ENCODE results near the gene PRRC2C. TPM values are rescaled to one million over a fixed set of nuclear protein-coding genes. Genes with fewer than 3 reads are reported as not detected.

The PRRC2C gene
- total RNA-seq, 4 donors from 2014 or later: 83.9 to 130 (median 97.2) TPM

GRCh38 chr1:171563675-171564074, 78.3 kb downstream of the PRRC2C start:
- ATAC-seq (ENCODE audit: low FRiP score) (peak; percentile 51), DNase-seq (ENCODE audit: low spot score) (no peak)
- TF ChIP-seq CTCF (IDR thresholded peaks at IDR 0.05): no peak

- ATAC-seq (ENCODE audit: low FRiP score) (no peak), DNase-seq (ENCODE audit: low spot score) (no peak)
- no peak for TF ChIP-seq CTCF (IDR thresholded peaks at IDR 0.05)
These were observed 81.1 kb downstream of the PRRC2C start for GRCh38 chr1:171566467-171566866.

GRCh38 chr1:171570295-171570694, 85.0 kb downstream of the PRRC2C start:
- TF ChIP-seq CTCF (IDR thresholded peaks at IDR 0.05): no peak
- ATAC-seq (ENCODE audit: low FRiP score) (no peak), DNase-seq (ENCODE audit: low spot score) (no peak)

- no peak for TF ChIP-seq CTCF (IDR thresholded peaks at IDR 0.05)
- no peak for ATAC-seq (ENCODE audit: low FRiP score)
These were observed 90.8 kb downstream of the PRRC2C start for GRCh38 chr1:171576144-171576543.

GRCh38 chr1:171581226-171581625, 95.9 kb downstream of the PRRC2C start:
- no peak for TF ChIP-seq CTCF (IDR thresholded peaks at IDR 0.05)
- ATAC-seq (ENCODE audit: low FRiP score) (no peak), DNase-seq (ENCODE audit: low spot score) (no peak)

More at GRCh38 chr1:171576144-171576543, 90.8 kb downstream of the PRRC2C start:
- DNase-seq (ENCODE audit: low spot score): no peak

GRCh38 chr1:171581766-171582165, 96.4 kb downstream of the PRRC2C start:
- no peak for TF ChIP-seq CTCF (IDR thresholded peaks at IDR 0.05)
- DNase-seq (ENCODE audit: low spot score) (no peak), ATAC-seq (ENCODE audit: low FRiP score) (no peak)

GRCh38 chr1:171582589-171582988, 97.3 kb downstream of the PRRC2C start:
- no peak for DNase-seq (ENCODE audit: low spot score)
- ATAC-seq (ENCODE audit: low FRiP score): no peak
- TF ChIP-seq CTCF (IDR thresholded peaks at IDR 0.05): no peak

All from omental fat pad (tissue), 4 donors.